Osteocyte (in vitro differentiated cells): ENCODE measurements around the gene PLXNA2. TPM values are rescaled to one million over a fixed set of nuclear protein-coding genes. Genes with fewer than 3 reads are reported as not detected.

ENCODE experiments used
- DNase-seq: peaks from one replicate; pipeline ENCODE4 v3.0.0; 2021; ENCODE audit warnings: mixed read lengths; ENCODE audit not compliant: unreplicated experiment; ENCODE audit errors: extremely low spot score
- H3K27ac Mint-ChIP-seq: one replicate; pipeline ENCODE4 v1.8.0; 2021; ENCODE audit warnings: mild to moderate bottlenecking, mixed read lengths; ENCODE audit not compliant: unreplicated experiment
- H3K27me3 Mint-ChIP-seq: one replicate; pipeline ENCODE4 v1.8.0; 2021; ENCODE audit warnings: mixed read lengths; ENCODE audit not compliant: unreplicated experiment
- H3K36me3 Mint-ChIP-seq: one replicate; pipeline ENCODE4 v1.8.0; 2021; ENCODE audit warnings: mixed read lengths; ENCODE audit not compliant: unreplicated experiment
- H3K4me1 Mint-ChIP-seq: one replicate; pipeline ENCODE4 v1.8.0; 2021; ENCODE audit warnings: mixed read lengths; ENCODE audit not compliant: unreplicated experiment
- H3K4me3 Mint-ChIP-seq: one replicate; pipeline ENCODE4 v1.8.0; 2021; ENCODE audit warnings: mild to moderate bottlenecking, moderate library complexity, mixed read lengths; ENCODE audit not compliant: unreplicated experiment
- H3K9me3 Mint-ChIP-seq: one replicate; pipeline ENCODE4 v1.8.0; 2021; ENCODE audit warnings: mixed read lengths; ENCODE audit not compliant: unreplicated experiment
- total RNA-seq: library from RNA; stranded (reverse); gene quantifications from 2 replicates; pipeline ENCODE4 v1.2.1, GENCODE V29; 2021
- TF ChIP-seq, protein P1 (sequence below): fragments of 200-600 bp; sonication (generic); IDR thresholded peaks from 2 replicates; pipeline ENCODE4 v1.5.0; 2021; ENCODE audit warnings: antibody characterized with exemption, mild to moderate bottlenecking, moderate library complexity

PLXNA2 gene
- total RNA-seq, 1 donor from 2014 or later = 19.5 TPM

DNA sequence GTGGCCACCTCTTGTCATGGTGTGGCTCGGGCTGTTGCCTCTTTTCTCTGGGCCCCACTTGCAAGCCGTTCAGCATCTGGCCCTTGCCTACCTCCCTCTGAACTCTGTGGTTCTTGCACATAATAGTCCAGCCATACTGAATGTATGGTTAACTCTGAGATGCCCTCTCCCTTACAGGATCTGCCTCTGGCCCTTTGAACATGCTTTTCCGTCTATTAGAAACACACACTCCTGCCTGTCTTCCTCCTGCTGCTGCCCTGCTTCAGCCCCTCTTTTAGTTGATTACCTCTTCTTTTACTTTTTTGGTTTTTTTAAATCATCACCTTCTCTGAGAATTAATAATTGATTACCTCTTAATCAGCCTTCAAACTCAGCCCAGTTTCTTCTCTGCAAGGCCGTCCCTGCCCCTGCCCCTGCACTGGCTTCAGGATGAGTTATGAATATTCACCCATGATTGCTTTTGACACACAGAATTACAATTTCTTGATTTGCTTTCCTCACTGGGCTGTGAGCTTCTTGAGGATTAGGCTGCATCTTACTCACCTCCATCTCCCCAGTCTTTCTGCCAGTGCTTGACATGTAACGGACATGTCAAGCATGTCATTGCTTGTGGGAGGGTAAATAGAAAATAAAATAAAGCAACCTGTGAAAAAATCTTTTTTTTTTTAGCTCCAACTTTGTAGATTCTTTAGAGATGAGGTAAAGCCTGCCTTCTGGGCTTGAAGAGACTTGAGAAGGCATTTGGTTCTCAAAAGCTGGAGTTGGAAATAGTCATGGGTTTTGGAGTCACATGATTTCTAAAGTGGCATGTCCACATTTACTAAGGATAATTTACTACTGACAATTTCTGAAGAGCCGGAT is 158.3 kb downstream of the PLXNA2 start:
- Mint-ChIP-seq H3K27ac (peak overlapping the region; percentile 89), H3K4me3 (peak overlapping the region; percentile 52), H3K9me3 (no peaks in the 10 kb centered on the region), H3K4me1 (peaks cover 42% of the 10 kb centered on the region), H3K36me3 (peaks cover 4% of the 10 kb centered on the region), H3K27me3 (no peaks in the 10 kb centered on the region)
- no peak for DNase-seq
- TF ChIP-seq, protein P1, sequence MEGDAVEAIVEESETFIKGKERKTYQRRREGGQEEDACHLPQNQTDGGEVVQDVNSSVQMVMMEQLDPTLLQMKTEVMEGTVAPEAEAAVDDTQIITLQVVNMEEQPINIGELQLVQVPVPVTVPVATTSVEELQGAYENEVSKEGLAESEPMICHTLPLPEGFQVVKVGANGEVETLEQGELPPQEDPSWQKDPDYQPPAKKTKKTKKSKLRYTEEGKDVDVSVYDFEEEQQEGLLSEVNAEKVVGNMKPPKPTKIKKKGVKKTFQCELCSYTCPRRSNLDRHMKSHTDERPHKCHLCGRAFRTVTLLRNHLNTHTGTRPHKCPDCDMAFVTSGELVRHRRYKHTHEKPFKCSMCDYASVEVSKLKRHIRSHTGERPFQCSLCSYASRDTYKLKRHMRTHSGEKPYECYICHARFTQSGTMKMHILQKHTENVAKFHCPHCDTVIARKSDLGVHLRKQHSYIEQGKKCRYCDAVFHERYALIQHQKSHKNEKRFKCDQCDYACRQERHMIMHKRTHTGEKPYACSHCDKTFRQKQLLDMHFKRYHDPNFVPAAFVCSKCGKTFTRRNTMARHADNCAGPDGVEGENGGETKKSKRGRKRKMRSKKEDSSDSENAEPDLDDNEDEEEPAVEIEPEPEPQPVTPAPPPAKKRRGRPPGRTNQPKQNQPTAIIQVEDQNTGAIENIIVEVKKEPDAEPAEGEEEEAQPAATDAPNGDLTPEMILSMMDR = no peak

DNA sequence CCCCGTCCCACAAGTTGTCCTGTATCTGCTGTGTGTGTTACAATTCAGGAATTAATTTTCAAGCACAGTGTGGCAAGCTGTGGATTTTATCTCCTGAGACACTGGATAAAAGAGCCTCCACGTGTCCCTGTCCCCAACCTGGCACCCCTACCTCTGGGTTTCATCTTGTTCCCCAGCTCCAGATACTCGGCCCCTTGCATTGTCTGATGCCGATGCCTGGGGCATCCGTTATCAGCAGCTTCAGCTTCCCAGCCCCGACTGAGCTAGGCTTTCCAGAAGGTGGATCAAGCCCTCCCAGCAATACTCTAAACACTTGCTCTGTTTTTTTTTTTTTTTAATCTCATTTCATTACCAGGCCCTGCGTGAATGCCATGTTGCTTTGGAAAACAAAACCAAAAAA is 159.4 kb downstream of the PLXNA2 start:
- peaks cover 4% of the 10 kb centered on the region for H3K36me3 Mint-ChIP-seq
- no peak overlapping the region for H3K27ac Mint-ChIP-seq
- no peaks in the 10 kb centered on the region for H3K27me3 Mint-ChIP-seq
- DNase-seq = no peak
- peaks cover 30% of the 10 kb centered on the region for H3K4me1 Mint-ChIP-seq
- TF ChIP-seq, protein P1 = no peak
- H3K9me3 Mint-ChIP-seq = no peaks in the 10 kb centered on the region
- H3K4me3 Mint-ChIP-seq = no peak overlapping the region

DNA sequence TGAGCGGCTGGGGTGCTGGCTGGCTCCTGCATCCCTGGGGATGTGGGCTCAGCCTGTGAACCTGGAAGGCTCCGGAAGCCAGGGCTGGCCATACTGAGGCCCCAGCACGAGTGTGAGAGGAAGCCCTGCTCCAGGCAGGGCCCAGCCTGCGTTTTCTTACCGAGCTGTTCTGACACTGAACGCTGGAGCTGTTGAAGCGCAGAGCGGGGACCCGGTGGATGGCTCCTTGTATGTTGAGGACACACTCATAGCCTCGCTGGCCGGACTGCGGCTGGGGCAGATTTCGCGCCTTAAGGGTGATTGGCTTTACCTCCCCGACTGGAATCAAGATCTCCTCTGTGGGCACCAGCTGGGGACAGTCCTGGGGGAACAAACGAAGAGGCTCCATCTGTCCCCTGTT is 160.0 kb downstream of the PLXNA2 start:
- TF ChIP-seq, protein P1 = no peak
- Mint-ChIP-seq H3K27me3 (no peaks in the 10 kb centered on the region), H3K4me3 (no peak overlapping the region), H3K4me1 (peaks cover 25% of the 10 kb centered on the region), H3K27ac (no peak overlapping the region), H3K9me3 (no peaks in the 10 kb centered on the region), H3K36me3 (peaks cover 6% of the 10 kb centered on the region)
- no peak for DNase-seq

- Mint-ChIP-seq H3K36me3 (peaks cover 11% of the 10 kb centered on the region), H3K9me3 (no peaks in the 10 kb centered on the region), H3K4me3 (no peak overlapping the region), H3K27ac (no peak overlapping the region), H3K27me3 (no peaks in the 10 kb centered on the region), H3K4me1 (peaks cover 22% of the 10 kb centered on the region)
- TF ChIP-seq, protein P1 = no peak
- no peak for DNase-seq
Observed at GRCh38 chr1:208083715-208084085, 160.5 kb downstream of the PLXNA2 start.

- Mint-ChIP-seq H3K27me3 (no peaks in the 10 kb centered on the region), H3K9me3 (no peaks in the 10 kb centered on the region), H3K27ac (no peak overlapping the region), H3K4me1 (peaks cover 22% of the 10 kb centered on the region), H3K36me3 (peaks cover 11% of the 10 kb centered on the region), H3K4me3 (no peak overlapping the region)
- TF ChIP-seq, protein P1 = no peak
- DNase-seq = no peak
Observed at GRCh38 chr1:208083016-208083714, 161.0 kb downstream of the PLXNA2 start.
